DND-41 (cell line): ENCODE results near the gene NSD1.

Source experiments
- ATAC-seq: fragments of 200-7000 bp; cut with Tn5 transposase; 3 replicates; pipeline ENCODE4 v1.9.1; 2021; ENCODE audit warnings: low read depth; ENCODE audit not compliant: insufficient read depth
- DNase-seq: peaks from one replicate; pipeline ENCODE4 v3.0.0-alpha.2; 2020
- H2AFZ ChIP-seq: 2 replicates; pipeline ENCODE4 v1.6.0; 2012; ENCODE audit warnings: low read depth, low read length
- H3K27ac ChIP-seq: 2 replicates; pipeline ENCODE4 v1.5.1; 2012; ENCODE audit warnings: low read length, inconsistent platforms
- H3K27me3 ChIP-seq: fragments of 200-600 bp; sonication (generic); 2 replicates; pipeline ENCODE4 v1.6.0; 2012; ENCODE audit warnings: low read length, mild to moderate bottlenecking, inconsistent platforms; ENCODE audit not compliant: insufficient read depth, poor library complexity
- H3K36me3 ChIP-seq: 2 replicates; pipeline ENCODE4 v1.5.1; 2012; ENCODE audit warnings: low read length, inconsistent platforms; ENCODE audit not compliant: insufficient read depth
- H3K4me1 ChIP-seq: 2 replicates; pipeline ENCODE4 v1.5.1; 2012; ENCODE audit warnings: mild to moderate bottlenecking, low read length; ENCODE audit not compliant: insufficient read depth
- H3K4me2 ChIP-seq: 2 replicates; pipeline ENCODE4 v1.6.0; 2012; ENCODE audit warnings: mild to moderate bottlenecking, moderate library complexity, low read length, inconsistent platforms; ENCODE audit not compliant: insufficient read depth
- H3K4me3 ChIP-seq, 2 experiments: fragments of 200-600 bp in 1 of 2; shearing (Covaris generic) in 1 of 2; 2 replicates each; pipeline ENCODE4 v1.5.1; 2012 to 2016; ENCODE audit warnings: inconsistent platforms in 2 of 2, low read length in 2 of 2, mild to moderate bottlenecking in 2 of 2, low read depth in 1 of 2, moderate library complexity in 1 of 2
- H3K79me2 ChIP-seq: 2 replicates; pipeline ENCODE4 v1.6.0; 2012; ENCODE audit warnings: low read length, inconsistent platforms; ENCODE audit not compliant: insufficient read depth
- H3K9ac ChIP-seq: 2 replicates; pipeline ENCODE4 v1.6.0; 2012; ENCODE audit warnings: low read depth, mild to moderate bottlenecking, inconsistent platforms, low read length, moderate library complexity
- H3K9me3 ChIP-seq: 2 replicates; pipeline ENCODE4 v1.5.1; 2012; ENCODE audit warnings: low read length, moderate library complexity, mild to moderate bottlenecking, inconsistent platforms; ENCODE audit not compliant: insufficient read depth, severe bottlenecking
- H4K20me1 ChIP-seq: 2 replicates; pipeline ENCODE4 v1.6.0; 2012; ENCODE audit warnings: low read length; ENCODE audit not compliant: insufficient read depth
- EZH2 ChIP-seq: IDR thresholded peaks from 3 replicates; pipeline ENCODE4 v1.6.1; 2012; ENCODE audit warnings: borderline replicate concordance, low read depth, mild to moderate bottlenecking, moderate library complexity, low read length, inconsistent platforms; ENCODE audit not compliant: severe bottlenecking
- TF ChIP-seq, protein P1 (sequence below): IDR thresholded peaks from 2 replicates; pipeline ENCODE4 v1.5.1; 2012; ENCODE audit warnings: borderline replicate concordance, low read length, moderate library complexity, mild to moderate bottlenecking; ENCODE audit not compliant: poor library complexity, severe bottlenecking; ENCODE audit errors: extremely low read depth

Gene NSD1

DNA sequence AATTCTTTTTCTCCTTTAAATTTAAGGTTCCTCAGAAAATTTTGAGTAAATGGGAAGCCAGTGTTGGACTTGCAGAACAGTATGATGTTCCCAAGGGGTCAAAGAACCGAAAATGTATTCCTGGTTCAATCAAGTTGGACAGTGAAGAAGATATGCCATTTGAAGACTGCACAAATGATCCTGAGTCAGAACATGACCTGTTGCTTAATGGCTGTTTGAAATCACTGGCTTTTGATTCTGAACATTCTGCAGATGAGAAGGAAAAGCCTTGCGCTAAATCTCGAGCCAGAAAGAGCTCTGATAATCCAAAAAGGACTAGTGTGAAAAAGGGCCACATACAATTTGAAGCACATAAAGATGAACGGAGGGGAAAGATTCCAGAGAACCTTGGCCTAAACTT, 76.0 kb downstream of the NSD1 start:
- Histone ChIP-seq H3K4me2 (no peak overlapping the region), H3K9ac (no peak overlapping the region), H2AFZ (no peak overlapping the region), H3K27me3 (no peaks in the 10 kb centered on the region), H3K79me2 (peaks cover 12% of the 10 kb centered on the region; the same call in 1 of the 2 replicates), H3K4me3 (no peak overlapping the region), H3K4me1 (no peaks in the 10 kb centered on the region), H3K27ac (no peak overlapping the region), H3K36me3 (peaks cover 79% of the 10 kb centered on the region), H3K9me3 (no peaks in the 10 kb centered on the region), H4K20me1 (peaks cover 4% of the 10 kb centered on the region; the same call in 1 of the 2 replicates)
- TF ChIP-seq EZH2, result no peak
- TF ChIP-seq, protein P1, sequence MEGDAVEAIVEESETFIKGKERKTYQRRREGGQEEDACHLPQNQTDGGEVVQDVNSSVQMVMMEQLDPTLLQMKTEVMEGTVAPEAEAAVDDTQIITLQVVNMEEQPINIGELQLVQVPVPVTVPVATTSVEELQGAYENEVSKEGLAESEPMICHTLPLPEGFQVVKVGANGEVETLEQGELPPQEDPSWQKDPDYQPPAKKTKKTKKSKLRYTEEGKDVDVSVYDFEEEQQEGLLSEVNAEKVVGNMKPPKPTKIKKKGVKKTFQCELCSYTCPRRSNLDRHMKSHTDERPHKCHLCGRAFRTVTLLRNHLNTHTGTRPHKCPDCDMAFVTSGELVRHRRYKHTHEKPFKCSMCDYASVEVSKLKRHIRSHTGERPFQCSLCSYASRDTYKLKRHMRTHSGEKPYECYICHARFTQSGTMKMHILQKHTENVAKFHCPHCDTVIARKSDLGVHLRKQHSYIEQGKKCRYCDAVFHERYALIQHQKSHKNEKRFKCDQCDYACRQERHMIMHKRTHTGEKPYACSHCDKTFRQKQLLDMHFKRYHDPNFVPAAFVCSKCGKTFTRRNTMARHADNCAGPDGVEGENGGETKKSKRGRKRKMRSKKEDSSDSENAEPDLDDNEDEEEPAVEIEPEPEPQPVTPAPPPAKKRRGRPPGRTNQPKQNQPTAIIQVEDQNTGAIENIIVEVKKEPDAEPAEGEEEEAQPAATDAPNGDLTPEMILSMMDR, result no peak
- no peak for DNase-seq
- ATAC-seq, result no peak

DNA sequence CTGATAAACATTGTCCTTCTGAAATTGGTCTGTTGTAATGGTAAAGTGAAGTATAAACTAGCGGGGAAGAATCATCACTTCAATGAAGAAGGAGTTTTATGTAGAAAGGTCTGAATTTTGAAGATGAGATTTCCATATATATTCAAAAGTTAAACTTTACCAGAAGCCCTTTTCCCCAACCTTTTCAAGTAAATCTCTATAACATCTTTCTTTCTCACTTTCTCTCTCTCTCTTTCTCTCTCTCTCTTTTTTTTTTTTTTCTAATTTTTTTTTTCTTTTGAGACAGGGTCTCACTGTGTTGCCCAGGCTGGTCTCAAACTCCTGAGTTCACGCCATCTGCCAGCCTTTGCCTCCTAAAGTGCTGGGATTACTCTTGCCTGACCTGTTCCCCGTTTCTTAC, 78.7 kb downstream of the NSD1 start:
- TF ChIP-seq EZH2, result no peak
- TF ChIP-seq, protein P1, result no peak
- H3K4me3 ChIP-seq, result no peak overlapping the region

DNA sequence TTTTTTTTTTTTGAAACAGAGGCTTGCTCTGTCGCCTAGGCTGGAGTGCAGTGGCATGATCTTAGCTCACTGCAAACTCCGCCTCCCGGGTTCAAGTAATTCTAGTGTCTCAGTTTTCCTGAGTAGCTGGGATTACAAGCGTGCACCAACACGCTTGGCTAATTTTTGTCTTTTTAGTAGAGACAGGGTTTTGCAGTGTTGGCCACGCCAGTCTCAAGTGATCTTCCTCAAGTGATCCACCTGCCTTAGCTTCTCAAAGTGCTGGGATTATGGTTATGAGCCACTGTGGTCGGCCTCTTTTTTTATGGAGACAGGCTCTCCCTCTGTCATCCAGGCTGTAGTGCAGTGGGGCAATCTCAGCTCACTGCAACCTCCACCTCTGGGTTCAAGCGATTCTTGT, 87.0 kb downstream of the NSD1 start:
- Histone ChIP-seq H3K4me1 (no peaks in the 10 kb centered on the region), H3K9ac (no peak overlapping the region), H3K9me3 (no peaks in the 10 kb centered on the region), H3K27ac (no peak overlapping the region), H3K36me3 (peaks cover 42% of the 10 kb centered on the region), H3K27me3 (no peaks in the 10 kb centered on the region), H3K79me2 (peaks cover 91% of the 10 kb centered on the region), H2AFZ (no peak overlapping the region), H4K20me1 (peaks cover 18% of the 10 kb centered on the region), H3K4me3 (no peak overlapping the region), H3K4me2 (no peak overlapping the region)
- no peak for ATAC-seq
- DNase-seq, result no peak
- no peak for TF ChIP-seq EZH2
- TF ChIP-seq, protein P1, result no peak

More for the DNA sequence above, 78.7 kb downstream of the NSD1 start:
- Histone ChIP-seq H3K79me2 (peaks cover 35% of the 10 kb centered on the region), H3K9ac (no peak overlapping the region), H3K27me3 (no peaks in the 10 kb centered on the region), H3K27ac (no peak overlapping the region), H3K4me1 (no peaks in the 10 kb centered on the region), H2AFZ (no peak overlapping the region), H3K4me2 (no peak overlapping the region), H3K36me3 (peaks cover 73% of the 10 kb centered on the region), H4K20me1 (peaks cover 4% of the 10 kb centered on the region; the same call in 1 of the 2 replicates), H3K9me3 (no peaks in the 10 kb centered on the region)
- no peak for DNase-seq
- no peak for ATAC-seq

DNA sequence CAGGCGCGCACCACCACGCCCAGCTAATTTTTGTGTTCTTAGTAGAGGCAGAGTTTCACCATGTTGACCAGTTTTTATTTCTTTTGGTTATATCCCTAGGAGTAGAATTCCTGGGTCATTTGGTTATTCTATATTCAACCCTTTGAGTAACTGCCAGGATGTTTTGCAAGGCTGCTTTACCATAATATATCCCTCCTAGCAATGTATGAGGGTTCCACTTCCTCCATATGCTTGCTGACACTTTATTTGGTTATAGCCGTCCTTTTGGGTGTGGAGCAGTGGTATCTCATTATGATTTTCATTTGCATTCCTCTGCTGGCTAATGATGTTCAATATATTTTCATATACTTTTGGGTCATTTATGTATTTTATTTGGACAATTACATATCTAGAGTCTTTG, 88.7 kb downstream of the NSD1 start:
- peaks cover 93% of the 10 kb centered on the region for H3K79me2 ChIP-seq
- H3K4me3 ChIP-seq, result no peak overlapping the region
- no peak for DNase-seq
- H3K27ac ChIP-seq, result no peak overlapping the region
- no peak overlapping the region for H2AFZ ChIP-seq
- ATAC-seq, result no peak
- no peak for TF ChIP-seq EZH2
- no peaks in the 10 kb centered on the region for H3K4me1 ChIP-seq
- H3K9me3 ChIP-seq, result no peaks in the 10 kb centered on the region
- H3K9ac ChIP-seq, result no peak overlapping the region
- no peaks in the 10 kb centered on the region for H3K27me3 ChIP-seq
- peaks cover 42% of the 10 kb centered on the region for H3K36me3 ChIP-seq
- H3K4me2 ChIP-seq, result no peak overlapping the region
- peaks cover 18% of the 10 kb centered on the region for H4K20me1 ChIP-seq
